BJ (cell line): ENCODE results near the gene PHGDH. TPM values are rescaled to one million over a fixed set of nuclear protein-coding genes. Genes with fewer than 3 reads are reported as not detected.

Source experiments
- CTCF ChIA-PET: fragments of 350-600 bp; formaldehyde crosslinking; extraction: SDS; loops from one replicate; lab custom pipeline; 2021; ENCODE audit warnings: antibody characterized with exemption, inconsistent platforms; lab: Yijun Ruan, JAX
- POLR2A ChIA-PET: fragments of 300-600 bp; sonication (Branson Sonifier 250); formaldehyde crosslinking; extraction: SDS; loops from one replicate; lab custom pipeline; 2021; ENCODE audit warnings: antibody characterized with exemption; lab: Charles Lee
- DNase-seq: peaks from one replicate; pipeline ENCODE4 v3.0.0-alpha.2; 2011; ENCODE audit warnings: low read depth
- H3K27me3 ChIP-seq: 2 replicates; pipeline ENCODE4 v1.6.0; 2011; ENCODE audit warnings: low read length; ENCODE audit not compliant: control insufficient read depth, insufficient read depth
- H3K36me3 ChIP-seq: 2 replicates; pipeline ENCODE4 v1.5.1; 2011; ENCODE audit warnings: low read length; ENCODE audit not compliant: control insufficient read depth, insufficient read depth
- H3K4me3 ChIP-seq: 2 replicates; pipeline ENCODE4 v1.5.1; 2011; ENCODE audit warnings: low read depth, mild to moderate bottlenecking, control low read depth, low read length
- polyA plus RNA-seq: library from polyadenylated mRNA; depleted of rRNA; stranded (reverse); fragments of >200 nt; gene quantifications from 2 replicates; pipeline ENCODE4 v1.2.3, GENCODE V29; 2011
- TF ChIP-seq, protein P1 (sequence below): IDR thresholded peaks from 2 replicates; pipeline ENCODE4 v1.5.1; 2011; ENCODE audit warnings: low read depth, mild to moderate bottlenecking, control low read depth, inconsistent platforms, low read length, moderate library complexity; ENCODE audit not compliant: insufficient read depth

The PHGDH gene
- polyA plus RNA-seq, 1 experiment = 287 TPM

DNA sequence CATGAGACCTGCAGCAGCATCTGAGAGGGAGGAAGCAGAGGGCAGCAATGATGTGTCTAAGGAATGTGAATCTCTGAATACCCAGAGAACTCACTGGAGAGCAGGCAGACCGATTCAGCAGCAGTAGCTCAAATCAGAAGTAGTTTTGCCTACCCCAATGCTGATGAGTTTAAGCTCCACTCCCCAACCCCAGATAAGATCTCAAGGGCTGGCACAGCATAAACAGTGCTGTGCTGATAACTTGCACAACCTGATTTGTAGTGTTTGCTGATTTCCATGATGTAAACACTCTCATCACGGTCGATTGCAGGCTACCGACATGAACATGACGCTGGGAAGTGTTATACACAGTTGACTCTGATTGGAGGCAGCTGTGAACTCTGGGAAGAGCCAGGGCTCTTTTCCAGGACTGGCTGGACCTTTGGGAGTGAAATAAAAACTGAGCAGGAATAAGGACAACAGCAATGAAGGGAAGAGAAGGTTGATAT, 68.2 kb downstream of the PHGDH start:
- ChIA-PET CTCF (interaction anchor here (0.8 to 3.4 kb wide), 5 partner anchors 15 to 79 kb away, joined by 3 to 9 read pairs (median 4); no protein-coding TSS in a partner anchor), POLR2A (no interaction called here)
- DNase-seq = no peak
- TF ChIP-seq, protein P1, sequence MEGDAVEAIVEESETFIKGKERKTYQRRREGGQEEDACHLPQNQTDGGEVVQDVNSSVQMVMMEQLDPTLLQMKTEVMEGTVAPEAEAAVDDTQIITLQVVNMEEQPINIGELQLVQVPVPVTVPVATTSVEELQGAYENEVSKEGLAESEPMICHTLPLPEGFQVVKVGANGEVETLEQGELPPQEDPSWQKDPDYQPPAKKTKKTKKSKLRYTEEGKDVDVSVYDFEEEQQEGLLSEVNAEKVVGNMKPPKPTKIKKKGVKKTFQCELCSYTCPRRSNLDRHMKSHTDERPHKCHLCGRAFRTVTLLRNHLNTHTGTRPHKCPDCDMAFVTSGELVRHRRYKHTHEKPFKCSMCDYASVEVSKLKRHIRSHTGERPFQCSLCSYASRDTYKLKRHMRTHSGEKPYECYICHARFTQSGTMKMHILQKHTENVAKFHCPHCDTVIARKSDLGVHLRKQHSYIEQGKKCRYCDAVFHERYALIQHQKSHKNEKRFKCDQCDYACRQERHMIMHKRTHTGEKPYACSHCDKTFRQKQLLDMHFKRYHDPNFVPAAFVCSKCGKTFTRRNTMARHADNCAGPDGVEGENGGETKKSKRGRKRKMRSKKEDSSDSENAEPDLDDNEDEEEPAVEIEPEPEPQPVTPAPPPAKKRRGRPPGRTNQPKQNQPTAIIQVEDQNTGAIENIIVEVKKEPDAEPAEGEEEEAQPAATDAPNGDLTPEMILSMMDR = no peak
- Histone ChIP-seq H3K36me3 (no peaks in the 10 kb centered on the region), H3K4me3 (peak overlapping the region; percentile 8), H3K27me3 (peaks cover 3% of the 10 kb centered on the region; the same call in 1 of the 2 replicates)

DNA sequence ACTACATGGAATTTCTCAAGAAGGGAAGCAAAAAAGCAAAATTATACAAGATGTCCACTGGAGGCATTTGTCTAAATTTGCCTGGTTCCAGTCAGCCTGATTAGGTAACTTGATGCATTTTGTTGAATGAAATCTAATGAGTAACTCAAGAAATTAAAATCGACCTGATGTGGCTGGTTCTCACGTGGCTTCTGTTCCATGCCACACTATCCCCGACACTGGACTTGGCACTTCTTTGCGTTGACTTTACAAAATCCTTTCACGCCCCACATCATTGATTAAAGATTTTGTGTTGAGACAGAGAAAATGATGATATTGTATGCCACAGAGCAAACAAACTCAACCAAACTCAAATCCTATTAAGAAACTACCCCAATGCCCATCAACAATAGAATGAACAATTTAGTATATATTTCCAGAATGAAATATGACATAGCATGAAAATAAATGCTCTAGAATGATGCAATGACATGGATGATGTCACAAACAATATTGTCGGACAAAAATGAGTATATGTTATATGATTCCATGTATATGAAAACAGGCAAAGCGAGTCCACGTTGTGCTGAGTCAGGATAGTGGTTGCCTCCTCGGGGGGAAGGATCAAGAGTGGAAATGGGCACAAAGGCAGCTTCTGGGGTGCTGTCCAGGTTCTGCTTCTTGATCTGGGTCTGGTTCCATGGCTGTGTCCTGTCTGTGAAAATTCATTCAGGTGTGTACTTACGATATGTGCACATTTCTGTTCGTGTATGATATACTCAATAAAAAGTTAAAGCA, 69.9 kb downstream of the PHGDH start:
- Histone ChIP-seq H3K36me3 (no peaks in the 10 kb centered on the region), H3K27me3 (peaks cover 6% of the 10 kb centered on the region; the same call in 1 of the 2 replicates), H3K4me3 (no peak overlapping the region)
- TF ChIP-seq, protein P1 = no peak
- POLR2A ChIA-PET = no interaction called here
- DNase-seq = no peak
- CTCF ChIA-PET = interaction anchor here (0.7 to 1.0 kb wide), 2 partner anchors 38 kb away, joined by 3 read pairs; no protein-coding TSS in a partner anchor

DNA sequence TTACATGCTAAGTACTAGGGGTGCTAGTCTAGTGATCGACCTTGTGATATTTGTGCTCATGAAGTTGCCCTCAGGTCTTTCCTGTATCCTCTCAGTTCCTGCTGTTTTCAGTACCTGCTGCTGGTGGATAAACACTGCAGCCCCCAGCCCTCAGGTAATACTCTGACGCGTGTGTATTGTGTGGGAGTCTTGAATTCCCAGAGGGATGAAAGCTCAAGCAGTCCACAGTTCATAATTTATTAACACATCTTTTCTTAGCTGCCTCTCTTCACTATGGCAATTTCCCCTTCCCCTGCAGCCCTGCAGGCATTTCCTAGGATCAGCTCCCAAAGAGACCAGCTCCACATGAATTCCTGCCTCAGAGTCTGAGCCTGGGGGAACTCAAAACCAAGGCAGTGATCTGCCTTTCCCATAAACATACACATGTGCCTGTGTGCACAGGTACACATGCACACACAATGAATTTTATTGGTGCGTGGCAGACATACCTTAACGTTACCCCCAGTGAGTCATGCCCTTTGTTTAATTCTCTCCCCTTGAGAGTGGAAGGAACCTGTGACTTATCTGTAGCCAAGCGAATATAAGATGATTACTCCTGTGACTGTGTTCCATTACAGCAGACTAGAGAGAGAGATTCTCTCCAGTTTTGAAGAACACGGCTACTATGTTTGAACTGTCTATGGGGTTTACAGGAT, 71.0 kb downstream of the PHGDH start:
- no peak for DNase-seq
- POLR2A ChIA-PET = no interaction called here
- TF ChIP-seq, protein P1 = no peak

DNA sequence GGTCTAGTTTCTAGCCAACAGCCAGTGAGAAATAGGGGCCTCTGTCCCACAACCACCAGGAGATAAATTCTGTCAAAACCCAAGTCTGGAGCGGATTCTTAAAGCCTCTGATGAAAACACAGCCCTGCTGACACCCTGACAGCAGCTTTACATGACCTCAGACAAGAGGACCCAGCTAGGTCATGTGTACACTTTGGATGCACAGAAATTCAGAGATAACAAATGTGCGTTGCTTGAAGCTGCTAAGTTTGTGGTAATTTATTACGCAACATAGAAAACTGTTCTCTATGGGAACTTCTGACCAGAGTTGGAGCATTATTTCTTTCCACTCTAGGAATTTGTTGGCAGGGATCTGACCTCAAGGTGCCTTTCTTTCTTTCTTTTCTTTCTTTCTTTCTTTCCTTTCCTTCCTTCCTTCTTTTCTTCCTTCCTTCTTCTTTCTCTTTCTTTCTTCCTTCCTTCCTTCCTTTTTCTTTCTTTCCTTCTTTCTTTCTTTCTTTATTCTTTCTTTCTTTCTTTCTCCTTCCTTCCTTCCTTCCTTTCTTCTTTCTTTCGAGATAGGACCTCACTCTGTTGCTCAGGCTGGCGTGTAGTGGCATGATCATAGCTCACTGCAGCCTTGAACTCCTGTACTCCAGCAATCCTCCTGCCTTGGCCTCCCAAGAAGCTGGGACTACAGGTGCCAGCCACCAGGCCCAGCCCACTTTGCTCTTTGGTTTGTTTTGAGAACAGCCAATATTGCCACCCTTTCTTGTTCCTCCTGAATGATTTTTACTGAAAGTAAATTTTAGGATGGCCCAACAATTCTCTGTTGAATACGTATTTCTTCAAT, 71.8 kb downstream of the PHGDH start:
- Histone ChIP-seq H3K4me3 (no peak overlapping the region), H3K36me3 (no peaks in the 10 kb centered on the region), H3K27me3 (peaks cover 6% of the 10 kb centered on the region; the same call in 1 of the 2 replicates)
- ChIA-PET CTCF (interaction anchor here (0.9 to 1.7 kb wide), 4 partner anchors 10 to 103 kb away, joined by 3 to 9 read pairs (median 4); no protein-coding TSS in a partner anchor), POLR2A (no interaction called here)
- TF ChIP-seq, protein P1 = no peak
- DNase-seq = no peak

More for the DNA sequence above, 71.0 kb downstream of the PHGDH start:
- no peaks in the 10 kb centered on the region for H3K36me3 ChIP-seq
- H3K27me3 ChIP-seq = peaks cover 6% of the 10 kb centered on the region; the same call in 1 of the 2 replicates
- CTCF ChIA-PET = interaction anchor here (1.0 to 1.7 kb wide), 3 partner anchors 9 to 39 kb away, joined by 3 to 9 read pairs (median 3); no protein-coding TSS in a partner anchor
- no peak overlapping the region for H3K4me3 ChIP-seq
